K562 (cell line): Measurements from ENCODE around the gene KDM4C. TPM values are rescaled to one million over a fixed set of nuclear protein-coding genes. Genes with fewer than 3 reads are reported as not detected.

Experiments
- DMBX1 ChIP-seq: fragments of 250-450 bp; sonication (Bioruptor Pico); IDR thresholded peaks from 2 replicates; pipeline ENCODE4 v1.8.0; 2022; ENCODE audit warnings: inconsistent platforms, mild to moderate bottlenecking, moderate library complexity, borderline replicate concordance
- EGR1 ChIP-seq: fragments of 450-650 bp; conservative IDR thresholded peaks from 2 replicates; pipeline ENCODE4 v1.6.1; 2017; ENCODE audit warnings: mild to moderate bottlenecking
- GABPB1 ChIP-seq: sonication (generic); formaldehyde crosslinking; IDR thresholded peaks from 2 replicates; pipeline ENCODE4 v1.8.0; 2022; ENCODE audit warnings: mild to moderate bottlenecking, missing genetic modification reagents
- HCFC1 ChIP-seq: IDR thresholded peaks from 2 replicates; pipeline ENCODE4 v1.6.1; 2012; ENCODE audit warnings: low read depth, low read length, improper control_type of control experiment
- NONO ChIP-seq, 2 experiments: fragments of 200-400 bp in 1 of 2; fragments of 450-650 bp in 1 of 2; formaldehyde crosslinking in 1 of 2; IDR thresholded peaks; 2 replicates each; pipeline ENCODE4 v1.6.1; 2017; ENCODE audit warnings: low read depth in 2 of 2, mild to moderate bottlenecking in 2 of 2, moderate library complexity in 2 of 2, low read length in 1 of 2
- POLR2H ChIP-seq: IDR thresholded peaks from 2 replicates; pipeline ENCODE4 v1.6.1; 2016; ENCODE audit warnings: missing genetic modification characterization, low read depth, mild to moderate bottlenecking, control low read depth, missing compliant biosample characterization, moderate library complexity
- RBM14 ChIP-seq: fragments of 200-400 bp; formaldehyde crosslinking; IDR thresholded peaks from 2 replicates; pipeline ENCODE4 v1.6.1; 2018; ENCODE audit warnings: low read depth, mild to moderate bottlenecking, low read length, moderate library complexity, borderline replicate concordance; ENCODE audit not compliant: insufficient read depth
- SIN3A ChIP-seq, 2 experiments: fragments of 150-350 bp in 1 of 2; IDR thresholded peaks; 2 replicates each; pipeline ENCODE4 v1.6.1; 2011 to 2016; ENCODE audit warnings: borderline replicate concordance in 2 of 2, low read depth in 2 of 2, low read length in 2 of 2, mild to moderate bottlenecking in 2 of 2, moderate library complexity in 2 of 2; ENCODE audit not compliant: control insufficient read depth in 1 of 2
- SMARCC2 ChIP-seq: fragments of 450-650 bp; IDR thresholded peaks from 2 replicates; pipeline ENCODE4 v1.6.1; 2017; ENCODE audit warnings: antibody characterized with exemption, moderate library complexity, mild to moderate bottlenecking, low read depth
- SREBF1 ChIP-seq: fragments of 150-350 bp; IDR thresholded peaks from 2 replicates; pipeline ENCODE4 v1.6.1; 2014; ENCODE audit warnings: antibody characterized with exemption, low read depth, low read length, borderline replicate concordance
- SRSF3 ChIP-seq: fragments of 200-400 bp; formaldehyde crosslinking; IDR thresholded peaks from 2 replicates; pipeline ENCODE4 v1.6.1; 2016; ENCODE audit warnings: mild to moderate bottlenecking, low read length, moderate library complexity; ENCODE audit not compliant: insufficient read depth
- TBL1XR1 ChIP-seq, 2 experiments: IDR thresholded peaks; 2 replicates each; pipeline ENCODE4 v1.6.1; 2012; ENCODE audit warnings: improper control_type of control experiment in 2 of 2, low read length in 2 of 2, mild to moderate bottlenecking in 1 of 2
- THRAP3 ChIP-seq: fragments of 450-650 bp; IDR thresholded peaks from 2 replicates; pipeline ENCODE4 v1.6.1; 2016; ENCODE audit warnings: mild to moderate bottlenecking, inconsistent platforms, borderline replicate concordance
- YY1 ChIP-seq, 3 experiments: IDR thresholded peaks; 2 replicates each; pipeline ENCODE4 v1.6.1; 2011; ENCODE audit warnings: low read length in 2 of 3, mild to moderate bottlenecking in 2 of 3, moderate library complexity in 2 of 3, borderline replicate concordance in 1 of 3, control low read depth in 1 of 3, low read depth in 1 of 3; ENCODE audit not compliant: insufficient read depth in 3 of 3, insufficient replicate concordance in 2 of 3, control insufficient read depth in 1 of 3, insufficient read length in 1 of 3; ENCODE audit errors: extremely low read depth in 1 of 3
- ZBTB17 ChIP-seq: fragments of 450-650 bp; formaldehyde crosslinking; IDR thresholded peaks from 2 replicates; pipeline ENCODE4 v1.4.0; 2020; ENCODE audit warnings: mild to moderate bottlenecking
- ZNF407 ChIP-seq: fragments of 450-650 bp; IDR thresholded peaks from 2 replicates; pipeline ENCODE4 v1.6.1; 2016; ENCODE audit warnings: low read depth
- ZNF431 ChIP-seq: sonication (generic); formaldehyde crosslinking; IDR thresholded peaks from 2 replicates; pipeline ENCODE4 v1.8.0; 2022; ENCODE audit warnings: mild to moderate bottlenecking, missing genetic modification reagents
- ZNF668 ChIP-seq: fragments of 250-450 bp; sonication (Bioruptor Pico); IDR thresholded peaks from 2 replicates; pipeline ENCODE4 v1.8.0; 2022; ENCODE audit warnings: mild to moderate bottlenecking, inconsistent platforms
- polyA plus RNA-seq, 8 experiments: library from polyadenylated mRNA; depleted of rRNA in 4 of 8; stranded (reverse) in 5 of 8; unstranded in 3 of 8; fragments of >200 nt; fragmentation: Nextera tagmentation in 2 of 8; fragmentation: Illumina TruSeq in 1 of 8; extraction: Ambion mirVana in 2 of 8; extraction: Trizol in 1 of 8; gene quantifications; 2 replicates each; pipeline versions ENCODE4 v1.2.1 to v1.2.3, GENCODE V29; 2011 to 2014; ENCODE audit warnings: inconsistent platforms in 1 of 8, missing spikeins in 1 of 8
- total RNA-seq, 7 experiments: library from RNA; depleted of rRNA in 6 of 7; stranded (reverse); fragments of >200 nt in 6 of 7; fragmentation: Illumina TruSeq in 2 of 7; extraction: Trizol in 2 of 7; gene quantifications; 2 replicates each; pipeline versions ENCODE4 v1.2.1 to v1.2.3, GENCODE V29; 2011 to 2021; ENCODE audit warnings: low replicate concordance in 1 of 7
- TF ChIP-seq, protein P1 (sequence below): fragments of 250-450 bp; sonication (Bioruptor Pico); IDR thresholded peaks from 2 replicates; pipeline ENCODE4 v1.5.0; 2021

Gene KDM4C
- total and polyA plus RNA-seq, 9 of the 15 experiments (the other 6 are each of a cell fraction or from before 2014, with no cell fraction given), result 5.4 to 17.0 (median 12.6) TPM

DNA sequence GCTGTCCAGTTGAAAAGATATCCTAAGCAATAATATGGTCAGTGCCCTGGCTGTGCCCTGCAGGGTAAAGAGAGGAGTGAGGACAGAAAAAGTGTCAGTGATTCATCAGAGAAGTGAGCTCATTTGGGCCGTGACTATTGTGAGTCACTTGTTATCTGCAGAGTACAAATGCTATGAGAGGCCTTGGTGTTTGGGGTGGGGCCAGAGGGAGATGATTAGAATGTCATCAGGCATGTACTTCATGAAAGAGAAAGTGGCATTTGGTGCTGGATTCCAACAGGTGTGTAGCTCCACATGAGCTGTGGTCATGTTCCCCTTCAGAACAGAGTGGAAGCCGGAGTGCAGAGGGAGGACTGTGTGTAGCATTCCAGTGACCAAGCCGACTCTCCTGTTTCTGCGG lies 174.1 kb downstream of the KDM4C start (continued):
- TF ChIP-seq YY1 (IDR thresholded peaks at IDR 0.05; ENCODE audit: borderline replicate concordance in 1 of 3, control insufficient read depth in 1 of 3, extremely low read depth in 1 of 3, insufficient read depth in 3 of 3, insufficient read length in 1 of 3, insufficient replicate concordance in 2 of 3, low read depth in 1 of 3, low read length in 2 of 3) (peak in 1 of 3 experiments; percentile 8), RBM14 (no peak), GABPB1 (CRISPR knock-in tag) (no peak), ZNF431 (CRISPR knock-in tag) (no peak), NONO (IDR thresholded peaks at IDR 0.05; ENCODE audit: low read depth in 2 of 2, low read length in 1 of 2) (no peak), SREBF1 (no peak), DMBX1 (CRISPR knock-in tag) (no peak), SIN3A (IDR thresholded peaks at IDR 0.05; ENCODE audit: borderline replicate concordance in 2 of 2, control insufficient read depth in 1 of 2, low read depth in 2 of 2, low read length in 2 of 2) (no peak), TBL1XR1 (IDR thresholded peaks at IDR 0.05; ENCODE audit: low read length in 2 of 2) (0 out of 4 replicates have a peak, but pooled peaks of 1 of the 2 experiments have one; percentile 25), ZNF407 (no peak), ZBTB17 (CRISPR knock-in tag) (no peak), ZNF668 (CRISPR knock-in tag) (no peak), HCFC1 (no peak), POLR2H (no peak), EGR1 (no peak), SMARCC2 (peak; percentile 42; the same call in 1 of the 2 replicates), THRAP3 (no peak), SRSF3 (no peak)
- TF ChIP-seq, protein P1, sequence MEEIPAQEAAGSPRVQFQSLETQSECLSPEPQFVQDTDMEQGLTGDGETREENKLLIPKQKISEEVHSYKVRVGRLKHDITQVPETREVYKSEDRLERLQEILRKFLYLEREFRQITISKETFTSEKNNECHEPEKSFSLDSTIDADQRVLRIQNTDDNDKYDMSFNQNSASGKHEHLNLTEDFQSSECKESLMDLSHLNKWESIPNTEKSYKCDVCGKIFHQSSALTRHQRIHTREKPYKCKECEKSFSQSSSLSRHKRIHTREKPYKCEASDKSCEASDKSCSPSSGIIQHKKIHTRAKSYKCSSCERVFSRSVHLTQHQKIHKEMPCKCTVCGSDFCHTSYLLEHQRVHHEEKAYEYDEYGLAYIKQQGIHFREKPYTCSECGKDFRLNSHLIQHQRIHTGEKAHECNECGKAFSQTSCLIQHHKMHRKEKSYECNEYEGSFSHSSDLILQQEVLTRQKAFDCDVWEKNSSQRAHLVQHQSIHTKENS (CRISPR knock-in tag), result no peak
